Measurements from ENCODE around the gene SSBP2.
"Not testable (repeated sequence)": the region's sequence is repeated elsewhere in the genome, so short reads cannot be mapped to it uniquely, and the experiment has no call there.

Gene SSBP2

DNA sequence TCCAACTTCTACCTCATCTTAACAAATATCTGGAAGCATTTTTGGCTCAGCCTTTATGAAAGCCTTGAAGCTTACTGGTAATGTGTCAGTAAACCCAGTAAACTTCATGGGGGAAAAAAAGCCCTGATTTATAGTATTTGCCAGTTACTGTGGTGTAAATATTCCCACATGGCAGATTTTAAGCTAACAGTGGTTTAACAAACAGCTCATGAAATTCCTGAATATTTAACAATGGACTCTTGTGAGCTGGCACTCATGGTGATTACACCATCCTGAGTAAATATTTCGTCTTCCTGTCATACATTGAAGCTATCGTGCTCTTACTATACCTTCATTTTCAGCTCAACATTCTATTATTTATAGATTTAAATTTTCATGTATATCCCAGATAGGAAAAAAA is 300.0 kb downstream of the SSBP2 start:
- no peak for DNase-seq (ENCODE audit: low read depth in 4 of 4, low spot score in 1 of 4)

DNA sequence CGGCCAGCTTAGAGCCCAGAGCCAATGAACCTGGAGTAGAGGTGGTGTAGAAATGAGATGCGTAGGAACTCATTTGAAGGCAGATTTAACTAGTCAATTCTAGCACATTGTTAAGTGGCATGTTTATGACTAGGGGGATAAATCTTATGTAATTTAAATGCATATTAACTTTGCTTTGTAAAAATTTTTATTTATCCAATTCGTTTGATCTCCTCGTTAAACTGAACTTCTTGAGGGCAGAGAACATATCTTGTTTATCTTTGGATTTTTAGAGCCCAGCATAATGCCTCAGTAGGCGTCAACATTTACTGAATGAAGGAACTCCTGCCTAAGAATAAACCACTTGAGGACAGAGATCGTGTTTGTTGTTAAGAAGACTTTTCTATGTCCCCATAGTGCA is 315.9 kb downstream of the SSBP2 start:
- DNase-seq (ENCODE audit: low read depth in 4 of 4, low spot score in 1 of 4) = no peak

DNA sequence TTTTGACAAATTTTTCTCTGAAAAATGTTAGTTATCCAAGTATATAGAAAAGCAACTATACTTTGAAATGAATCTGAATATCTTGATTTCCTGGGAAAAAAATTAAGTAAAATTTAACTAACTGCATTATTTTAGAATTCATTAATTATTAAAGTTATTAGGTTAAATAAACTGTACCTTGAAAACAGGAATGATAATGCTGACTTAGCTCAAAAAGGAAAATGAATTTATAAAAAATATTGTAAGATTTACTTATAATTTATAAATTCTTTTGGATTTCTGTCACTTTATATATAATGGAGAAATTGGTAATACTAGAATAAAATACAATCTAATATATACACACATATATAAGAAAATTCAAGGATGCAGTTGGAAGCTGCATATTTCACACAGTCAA is 320.9 kb downstream of the SSBP2 start:
- no peak for DNase-seq (ENCODE audit: low read depth in 4 of 4, low spot score in 1 of 4)

DNA sequence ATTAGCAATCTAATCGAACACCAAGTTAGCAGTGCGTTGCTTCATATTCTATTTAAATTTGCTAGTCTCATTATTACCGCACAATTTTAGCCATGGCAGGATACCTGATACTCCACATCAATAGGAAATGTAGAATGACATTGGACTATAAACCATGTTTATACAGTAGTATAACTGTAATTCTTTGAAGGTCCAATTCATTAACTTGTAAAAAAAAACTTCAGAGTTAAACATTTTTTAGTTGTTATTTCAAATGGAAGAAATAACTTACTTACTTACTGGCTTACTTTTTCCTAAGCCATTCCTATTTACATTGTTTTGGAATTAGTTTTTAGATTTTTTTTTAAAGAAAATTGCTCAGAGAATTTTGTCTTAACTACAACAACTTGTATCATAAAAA is 321.5 kb downstream of the SSBP2 start:
- DNase-seq (ENCODE audit: low read depth in 4 of 4, low spot score in 1 of 4) = no peak

DNA sequence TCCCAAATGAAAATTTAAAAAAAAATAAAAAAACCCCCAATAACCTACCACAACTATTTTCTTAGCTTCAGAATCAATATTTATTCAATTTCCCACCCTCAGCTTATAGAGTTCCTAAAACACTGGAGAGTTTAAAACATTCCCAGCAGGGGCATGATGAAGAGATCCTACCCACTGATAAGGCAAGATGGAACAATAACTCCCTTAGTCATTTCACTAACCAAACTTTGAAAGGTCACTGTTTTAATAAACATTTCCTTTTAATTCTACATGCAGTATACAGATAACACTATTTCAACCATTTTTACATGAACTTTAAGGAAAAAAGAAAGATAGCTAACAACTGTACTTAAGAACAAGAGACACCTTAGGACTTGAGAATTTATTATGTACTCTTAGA is 322.0 kb downstream of the SSBP2 start:
- no peak for DNase-seq (ENCODE audit: low read depth in 4 of 4, low spot score in 1 of 4)

DNA sequence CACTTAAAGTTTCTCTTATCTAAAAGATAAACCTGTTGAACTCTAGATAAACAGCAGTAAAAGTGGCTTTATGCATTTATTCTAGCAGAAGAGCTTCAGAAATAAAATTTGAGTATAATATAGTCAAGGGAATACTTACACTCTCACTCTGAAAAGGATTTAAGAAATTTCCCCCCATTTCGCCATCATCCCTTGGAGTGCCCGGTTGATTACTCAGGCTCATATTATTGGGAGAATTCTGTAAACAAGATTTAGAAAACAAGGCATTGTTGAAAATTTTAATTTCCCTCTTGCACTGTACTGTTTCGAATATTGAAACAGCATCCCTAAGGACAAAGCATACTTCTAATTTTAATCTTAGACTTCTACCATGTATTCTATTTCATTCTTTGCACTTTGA is 322.5 kb downstream of the SSBP2 start:
- no peak for DNase-seq (ENCODE audit: low read depth in 4 of 4, low spot score in 1 of 4)

DNA sequence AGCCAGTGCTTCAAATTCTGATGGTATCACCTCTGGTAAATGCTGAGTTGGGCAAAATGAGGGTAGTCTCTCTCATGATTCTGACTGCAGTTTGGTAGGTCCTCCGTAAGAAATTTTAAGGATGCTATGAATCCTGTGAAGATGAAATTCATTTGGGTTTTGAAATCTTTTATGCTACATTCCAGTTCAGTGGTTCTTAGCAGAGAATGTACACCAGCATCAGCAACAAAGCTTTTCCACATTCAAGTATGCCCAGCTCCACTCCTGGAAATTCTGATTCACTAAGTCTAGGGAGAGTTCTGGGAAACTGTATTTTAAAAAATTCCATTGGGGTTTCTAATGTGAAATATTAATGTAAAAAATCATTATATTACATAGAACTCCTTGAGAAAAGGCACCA is 323.3 kb downstream of the SSBP2 start:
- no peak for DNase-seq (ENCODE audit: low read depth in 4 of 4, low spot score in 1 of 4)

DNA sequence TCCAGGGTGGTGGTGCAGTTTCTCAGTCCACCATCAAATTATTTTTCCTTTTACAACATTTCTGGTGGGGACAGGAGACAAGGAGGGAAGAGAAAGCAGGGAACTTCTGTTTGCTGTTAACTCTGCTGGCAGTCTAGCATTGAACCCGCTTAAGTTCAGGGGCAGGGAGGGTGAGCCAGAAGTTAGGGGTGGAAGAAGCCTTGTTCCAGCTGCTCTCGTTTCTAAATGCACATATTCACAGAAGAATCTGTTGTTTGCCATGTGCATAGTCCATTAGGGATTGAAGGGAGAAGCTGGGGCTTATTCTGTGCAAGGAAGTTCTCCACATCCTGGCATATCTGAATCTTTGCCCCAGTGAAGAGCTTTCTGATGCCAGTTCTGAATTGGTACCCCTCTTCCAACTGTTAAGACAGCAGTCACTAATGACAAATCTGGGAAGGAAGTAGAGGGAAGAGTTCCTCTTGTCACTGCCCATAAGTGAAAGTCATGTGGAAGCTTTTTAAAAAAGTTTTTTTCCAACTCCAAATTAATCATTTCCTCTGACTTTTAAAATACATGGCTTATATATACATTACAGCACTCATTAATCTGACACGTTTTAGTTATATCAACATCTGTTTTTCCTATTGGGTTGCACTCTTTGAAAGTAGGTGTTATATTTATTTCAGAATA is 324.4 kb downstream of the SSBP2 start:
- DNase-seq (ENCODE audit: low read depth in 4 of 4, low spot score in 1 of 4) = no peak

DNA sequence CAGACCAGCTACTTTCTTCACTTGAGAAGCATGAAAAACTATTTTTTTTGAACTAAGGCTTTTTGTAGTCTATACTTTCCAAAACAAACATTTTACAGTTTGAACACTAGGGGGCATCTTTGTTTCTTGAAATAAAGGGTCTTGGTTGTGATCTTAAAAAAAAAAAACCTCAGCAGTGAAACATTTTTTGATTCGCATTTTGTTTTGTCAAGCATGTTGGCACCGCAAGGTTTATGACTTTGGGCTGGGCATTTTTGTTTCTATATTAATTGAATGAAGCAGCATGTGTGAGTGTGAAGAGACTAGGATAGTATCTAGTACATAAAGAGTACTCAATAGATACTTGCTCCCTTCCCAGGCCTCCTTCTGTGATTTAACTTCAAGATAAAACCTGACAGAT is 325.3 kb downstream of the SSBP2 start:
- no peak for DNase-seq (ENCODE audit: low read depth in 4 of 4, low spot score in 1 of 4)

DNA sequence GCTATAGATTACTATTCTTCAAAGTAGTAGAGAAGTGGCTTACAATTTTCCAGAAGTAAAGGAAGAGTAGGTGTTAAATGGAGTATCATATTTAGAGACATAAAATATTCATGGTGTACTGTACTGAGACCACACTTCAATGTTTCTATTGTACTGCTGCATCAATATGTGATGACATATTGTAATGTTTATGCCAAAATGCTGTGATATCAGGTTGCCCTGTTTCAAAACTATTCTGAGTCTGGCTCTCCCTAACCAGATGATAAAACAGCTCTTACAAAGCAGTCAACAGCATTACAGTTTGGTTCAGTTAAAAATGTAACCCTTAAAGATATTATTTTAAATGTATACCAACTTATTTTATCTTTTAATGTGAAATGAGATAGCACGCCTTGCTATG is 326.2 kb downstream of the SSBP2 start:
- no peak for DNase-seq (ENCODE audit: low read depth in 4 of 4, low spot score in 1 of 4)

DNA sequence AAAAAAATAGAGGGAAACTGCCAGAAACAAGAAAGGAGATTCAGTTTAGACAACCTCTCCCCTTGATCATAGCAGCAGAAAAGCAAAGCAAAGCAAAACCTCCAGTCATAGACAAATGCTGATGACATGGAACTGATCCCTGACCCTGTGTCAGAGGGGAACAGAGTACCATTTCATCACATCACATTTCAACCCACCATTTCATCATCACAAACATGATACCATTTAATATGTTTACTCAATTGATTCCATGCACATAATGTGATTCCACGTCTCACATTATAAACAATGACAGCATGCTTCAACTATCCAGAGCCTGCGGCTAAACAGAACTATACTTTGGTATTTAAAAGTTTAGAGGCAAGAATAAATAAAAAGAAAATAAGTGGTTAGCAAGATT is 328.2 kb downstream of the SSBP2 start:
- no peak for DNase-seq (ENCODE audit: low read depth in 4 of 4, low spot score in 1 of 4)

DNA sequence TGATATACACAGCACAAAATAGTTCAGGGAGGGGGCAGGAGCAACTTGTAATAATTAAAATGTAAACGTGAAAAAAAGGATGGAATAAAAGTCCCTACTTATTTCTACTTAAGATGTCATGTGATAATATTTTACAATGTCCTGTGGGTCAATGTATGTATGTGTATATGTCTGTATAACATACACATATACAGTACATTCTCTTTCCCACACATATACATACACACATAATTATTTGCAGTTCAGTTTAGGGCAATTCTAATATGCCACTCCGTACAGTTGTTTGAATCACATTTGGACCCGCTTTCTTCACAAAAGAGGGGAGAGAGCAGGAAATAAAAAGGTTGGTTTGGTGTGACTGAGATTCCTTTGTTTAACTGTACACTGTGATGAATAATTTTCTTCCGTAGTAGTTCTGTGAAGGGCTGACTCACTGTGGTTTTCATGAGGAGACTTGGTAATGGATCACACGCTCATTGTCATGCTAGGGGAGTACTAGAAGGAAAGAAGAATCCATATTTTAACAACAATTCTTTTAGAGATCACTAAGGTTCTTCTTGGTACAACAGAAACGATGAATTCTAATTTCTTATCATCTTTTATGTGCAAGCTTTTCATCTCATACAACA is 330.7 kb downstream of the SSBP2 start:
- no peak for DNase-seq (ENCODE audit: low read depth in 4 of 4, low spot score in 1 of 4)

DNA sequence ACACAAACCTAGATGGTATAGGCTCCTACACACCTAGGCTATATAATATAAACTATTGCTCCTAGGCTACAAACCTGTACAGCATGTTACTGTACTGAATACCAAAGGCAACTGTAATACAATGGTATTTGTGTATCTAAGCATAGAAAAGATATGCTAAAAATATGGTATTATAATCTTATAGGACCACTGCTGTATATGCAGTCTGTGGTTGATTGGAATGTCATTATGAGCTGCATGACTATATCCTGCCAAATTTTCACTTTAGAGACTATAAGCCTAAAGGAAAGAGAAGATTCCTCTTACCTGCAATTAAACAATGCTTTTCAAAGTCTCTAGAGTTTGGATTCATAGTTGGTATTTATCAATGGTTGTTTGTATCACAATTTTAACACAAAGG is 332.3 kb downstream of the SSBP2 start:
- no peak for DNase-seq (ENCODE audit: low read depth in 4 of 4, low spot score in 1 of 4)

DNA sequence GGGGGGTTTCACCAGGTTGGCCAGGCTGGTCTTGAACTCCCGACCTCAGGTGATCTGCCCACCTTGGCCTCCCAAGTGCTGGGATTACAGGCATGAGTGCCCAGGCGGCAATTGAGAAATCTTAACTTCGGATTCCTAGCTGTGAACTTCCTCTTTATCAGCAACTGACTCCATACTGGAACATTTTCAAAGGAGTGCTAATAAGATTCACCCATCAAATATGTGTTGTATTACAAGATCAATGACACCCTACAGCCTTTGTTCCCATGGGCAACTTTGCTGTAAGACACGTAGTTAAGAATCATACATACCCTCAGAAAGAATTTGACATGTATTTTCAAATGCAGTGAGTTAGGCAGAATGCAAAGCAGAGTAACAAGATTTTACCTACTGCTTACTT is 333.8 kb downstream of the SSBP2 start:
- no peak for DNase-seq (ENCODE audit: low read depth in 4 of 4, low spot score in 1 of 4)

DNA sequence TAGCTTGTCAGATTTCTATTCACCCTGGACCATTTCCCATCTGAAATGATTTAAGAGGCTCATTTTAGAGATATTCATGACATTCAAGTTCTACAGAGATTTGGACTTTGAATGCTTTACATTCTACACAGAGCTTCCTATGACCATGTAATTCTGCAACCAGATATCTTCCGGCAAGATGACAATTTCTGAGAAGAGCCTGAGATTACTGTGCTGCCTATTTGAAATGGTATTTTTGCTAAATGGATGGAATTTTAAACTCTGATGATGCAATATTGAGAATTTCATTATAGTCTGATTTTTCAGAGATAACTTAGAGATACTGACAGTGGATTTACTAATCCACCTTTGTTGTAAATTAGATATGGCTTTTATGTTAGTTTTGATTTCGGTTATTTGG is 341.0 kb downstream of the SSBP2 start:
- no peak for DNase-seq (ENCODE audit: low read depth in 4 of 4, low spot score in 1 of 4)

DNA sequence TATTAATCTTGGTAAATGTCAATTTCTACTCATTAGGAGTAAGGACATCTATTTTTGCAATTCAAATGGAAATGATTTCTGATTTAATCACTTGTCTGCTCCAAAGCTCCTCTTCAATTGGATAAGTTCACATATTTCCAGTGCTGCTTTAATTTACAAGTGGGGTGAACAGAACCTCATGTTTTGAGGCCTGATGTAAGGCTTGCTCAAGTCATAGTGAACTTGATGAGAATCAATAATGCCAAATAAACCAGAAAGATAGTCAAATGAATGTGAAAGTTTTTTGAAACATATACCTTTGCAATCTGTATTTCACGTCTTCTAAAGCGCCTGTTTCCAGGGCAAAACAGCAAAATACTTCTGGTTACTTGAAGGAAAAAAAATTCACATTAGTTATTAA is 341.5 kb downstream of the SSBP2 start:
- no peak for DNase-seq (ENCODE audit: low read depth in 4 of 4, low spot score in 1 of 4)

DNA sequence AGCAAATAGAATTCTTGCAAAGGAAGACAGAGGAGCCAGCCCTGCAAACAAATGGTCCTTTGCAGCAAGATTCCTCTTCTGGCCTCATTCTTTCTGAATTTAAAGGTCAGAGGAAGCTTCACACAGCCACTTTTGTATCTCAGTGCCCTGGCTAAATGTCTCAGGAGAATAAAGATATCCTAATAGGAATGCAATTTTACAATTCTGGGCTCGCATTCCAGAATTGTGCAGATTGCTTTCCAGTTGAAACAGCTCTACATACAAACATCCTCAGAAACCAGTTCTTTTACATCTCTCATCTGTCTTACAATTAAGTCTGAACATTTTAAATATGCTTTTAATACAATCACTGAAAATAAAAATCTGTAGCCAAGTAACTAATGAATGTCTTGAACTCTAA is 342.4 kb downstream of the SSBP2 start:
- DNase-seq (ENCODE audit: low read depth in 4 of 4, low spot score in 1 of 4) = no peak

DNA sequence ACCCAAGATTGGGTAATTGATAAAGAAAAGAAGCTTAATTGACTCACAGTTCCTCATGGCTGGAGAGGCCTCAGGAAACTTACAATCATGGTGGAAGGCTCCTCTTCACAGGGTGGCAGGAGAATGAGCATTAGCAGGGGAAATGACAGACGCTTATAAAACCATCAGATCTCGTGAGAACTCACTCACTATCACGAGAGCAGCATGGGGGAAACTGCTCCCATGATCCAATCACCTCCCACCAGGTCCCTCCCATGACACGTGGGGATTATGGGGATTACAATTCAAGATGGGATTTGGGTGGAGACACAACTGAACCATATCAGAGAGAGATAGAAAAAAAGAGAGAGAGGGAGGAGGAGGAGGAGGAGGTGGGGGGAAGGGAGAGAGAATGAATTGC is 343.1 kb downstream of the SSBP2 start:
- DNase-seq (ENCODE audit: low read depth in 4 of 4, low spot score in 1 of 4) = not testable (repeated sequence)

DNA sequence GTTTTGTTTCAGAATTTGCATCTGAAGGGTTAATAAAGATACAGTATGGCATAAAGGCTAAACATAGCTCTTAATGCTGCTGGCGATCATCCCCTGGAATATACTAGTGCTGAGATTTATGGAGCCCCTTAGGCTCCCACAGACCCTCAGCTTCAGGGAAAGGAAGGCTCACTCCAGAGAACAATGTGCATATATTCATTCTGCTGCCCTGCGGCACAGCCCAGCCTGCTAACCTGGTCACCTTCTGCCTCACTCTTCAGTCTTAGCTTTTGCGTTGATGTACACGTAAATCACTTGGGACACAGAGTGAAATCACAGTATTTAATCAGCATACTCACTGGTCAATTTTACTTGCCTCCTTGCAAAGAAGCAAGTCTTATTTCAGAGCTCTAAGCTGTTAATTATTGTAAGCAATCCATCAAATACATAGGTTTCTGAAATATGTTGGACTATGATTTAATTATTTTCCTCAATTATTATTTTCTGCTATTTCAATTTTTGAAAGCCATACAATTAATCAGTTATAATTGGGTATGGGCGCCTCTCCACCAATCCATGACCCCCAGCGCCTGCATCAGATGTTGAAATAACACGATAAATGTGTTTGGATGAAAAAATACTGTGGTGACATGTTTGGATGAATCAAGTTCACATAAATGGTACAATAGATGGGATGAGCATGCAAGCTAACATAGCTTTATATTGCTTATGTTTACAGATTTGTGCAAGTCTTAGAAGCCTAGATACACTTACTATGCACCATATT is 345.6 kb downstream of the SSBP2 start:
- no peak for DNase-seq (ENCODE audit: low read depth in 4 of 4, low spot score in 1 of 4)

DNA sequence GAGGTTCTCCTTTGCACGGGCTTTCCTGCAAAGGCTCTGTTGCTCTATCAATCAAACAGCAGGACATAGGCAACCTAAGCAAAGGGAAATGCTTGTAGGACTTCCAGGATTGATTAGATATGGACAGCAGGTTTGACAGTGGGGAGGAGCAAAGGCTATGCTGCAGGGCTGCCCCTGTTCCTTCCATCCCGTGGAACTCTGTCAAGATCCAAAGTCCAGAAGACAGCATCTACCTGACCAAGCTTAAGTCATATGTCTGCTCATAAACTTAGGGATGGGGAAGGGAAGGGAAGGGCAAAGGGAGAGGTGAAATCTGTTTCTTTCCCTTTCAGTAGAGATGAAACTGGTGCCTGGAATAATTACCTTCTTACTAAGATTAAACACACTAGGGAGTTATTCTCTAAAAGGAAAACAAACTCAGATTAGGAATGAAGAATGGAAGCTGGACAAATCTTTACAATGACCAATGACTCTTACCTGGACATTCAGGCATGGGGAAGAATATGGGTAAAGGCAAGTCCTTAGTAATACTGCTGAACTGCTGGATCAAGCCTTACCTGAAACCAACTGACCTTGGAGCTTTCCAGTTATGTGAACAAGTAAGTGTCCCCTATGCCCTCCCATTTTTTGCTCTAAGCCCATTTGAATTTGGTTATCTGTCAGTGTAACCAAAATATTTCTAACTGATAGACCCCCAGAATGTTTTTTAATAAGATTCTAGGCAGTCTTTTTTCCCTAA is 348.5 kb downstream of the SSBP2 start:
- no peak for DNase-seq (ENCODE audit: low read depth in 4 of 4, low spot score in 1 of 4)

DNA sequence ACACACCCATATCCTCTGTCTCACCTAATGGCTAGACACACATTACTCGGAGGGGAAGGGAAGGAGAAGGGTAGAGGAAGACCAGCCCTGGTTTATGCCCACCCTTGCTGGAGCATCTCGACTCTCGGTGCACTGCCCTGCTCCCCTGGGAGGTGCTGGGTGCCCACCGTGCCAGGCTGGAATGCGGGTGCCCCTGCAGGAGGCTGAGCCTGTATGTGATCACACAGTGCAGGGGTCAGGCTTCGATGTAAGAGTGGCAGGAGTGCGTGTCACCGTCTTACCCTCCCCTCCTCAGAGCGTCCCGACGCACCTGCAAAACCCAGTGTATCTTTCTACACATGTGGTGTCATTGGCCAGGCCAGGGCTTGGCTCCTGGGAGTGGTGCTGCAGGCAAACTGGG is 349.6 kb downstream of the SSBP2 start:
- no peak for DNase-seq (ENCODE audit: low read depth in 4 of 4, low spot score in 1 of 4)

DNA sequence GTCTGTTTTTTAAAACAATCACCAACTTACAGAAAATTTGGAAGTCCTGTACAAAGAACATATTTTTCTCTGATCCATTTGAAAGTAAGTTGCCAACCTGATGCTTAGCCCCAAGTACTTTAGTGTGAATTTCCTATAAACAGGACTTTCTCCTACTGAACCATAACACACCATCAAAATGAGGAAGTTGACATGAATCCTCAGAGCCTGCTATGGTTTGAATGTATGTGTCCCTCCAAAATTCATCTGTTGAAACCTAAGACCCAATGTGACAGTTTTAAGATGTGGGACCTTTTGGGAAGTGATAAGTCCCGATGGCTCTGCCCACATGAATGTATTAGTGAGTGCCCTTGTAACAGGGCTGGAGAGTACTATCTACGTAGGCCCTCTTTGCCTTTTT is 350.5 kb downstream of the SSBP2 start:
- no peak for DNase-seq (ENCODE audit: low read depth in 4 of 4, low spot score in 1 of 4)
